Progenitor cell of endocrine pancreas (in vitro differentiated cells): ENCODE results near the gene USP2. TPM values are rescaled to one million over a fixed set of nuclear protein-coding genes. Genes with fewer than 3 reads are reported as not detected.

Experiments used
- DNase-seq: peaks from one replicate; pipeline ENCODE4 v3.0.0; 2021; ENCODE audit warnings: low spot score; ENCODE audit not compliant: unreplicated experiment
- H3K27ac Mint-ChIP-seq: 2 replicates; pipeline ENCODE4 v1.8.0; 2021; ENCODE audit warnings: mild to moderate bottlenecking, moderate library complexity, mixed read lengths
- H3K27me3 Mint-ChIP-seq: 2 replicates; pipeline ENCODE4 v1.8.0; 2021; ENCODE audit warnings: mixed read lengths
- H3K36me3 Mint-ChIP-seq: 2 replicates; pipeline ENCODE4 v1.8.0; 2022; ENCODE audit warnings: mixed read lengths; ENCODE audit not compliant: insufficient read depth
- H3K4me1 Mint-ChIP-seq: 2 replicates; pipeline ENCODE4 v1.8.0; 2021; ENCODE audit warnings: low read depth, mixed read lengths
- H3K4me3 Mint-ChIP-seq: 2 replicates; pipeline ENCODE4 v1.8.0; 2021; ENCODE audit warnings: low read depth, mild to moderate bottlenecking, moderate library complexity, mixed read lengths
- H3K9me3 Mint-ChIP-seq: 2 replicates; pipeline ENCODE4 v1.8.0; 2021; ENCODE audit warnings: low read depth, mixed read lengths
- long read RNA-seq: library from polyadenylated mRNA; unstranded; transcript quantifications from one replicate; pipeline ENCODE4 v2.0.0, GENCODE V29; 2020
- total RNA-seq: library from RNA; stranded (reverse); gene quantifications from 2 replicates; pipeline ENCODE4 v1.2.1, GENCODE V29; 2021
- TF ChIP-seq, protein P1 (sequence below): fragments of 200-600 bp; sonication (generic); IDR thresholded peaks from one replicate; pipeline ENCODE4 v1.5.0; 2021; ENCODE audit warnings: antibody characterized with exemption, mild to moderate bottlenecking; ENCODE audit not compliant: unreplicated experiment

Gene USP2, protein sequence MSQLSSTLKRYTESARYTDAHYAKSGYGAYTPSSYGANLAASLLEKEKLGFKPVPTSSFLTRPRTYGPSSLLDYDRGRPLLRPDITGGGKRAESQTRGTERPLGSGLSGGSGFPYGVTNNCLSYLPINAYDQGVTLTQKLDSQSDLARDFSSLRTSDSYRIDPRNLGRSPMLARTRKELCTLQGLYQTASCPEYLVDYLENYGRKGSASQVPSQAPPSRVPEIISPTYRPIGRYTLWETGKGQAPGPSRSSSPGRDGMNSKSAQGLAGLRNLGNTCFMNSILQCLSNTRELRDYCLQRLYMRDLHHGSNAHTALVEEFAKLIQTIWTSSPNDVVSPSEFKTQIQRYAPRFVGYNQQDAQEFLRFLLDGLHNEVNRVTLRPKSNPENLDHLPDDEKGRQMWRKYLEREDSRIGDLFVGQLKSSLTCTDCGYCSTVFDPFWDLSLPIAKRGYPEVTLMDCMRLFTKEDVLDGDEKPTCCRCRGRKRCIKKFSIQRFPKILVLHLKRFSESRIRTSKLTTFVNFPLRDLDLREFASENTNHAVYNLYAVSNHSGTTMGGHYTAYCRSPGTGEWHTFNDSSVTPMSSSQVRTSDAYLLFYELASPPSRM
- 5.1 and 6.3 TPM in 2 replicates for total RNA-seq
- long read RNA-seq, result 0 reads

DNA sequence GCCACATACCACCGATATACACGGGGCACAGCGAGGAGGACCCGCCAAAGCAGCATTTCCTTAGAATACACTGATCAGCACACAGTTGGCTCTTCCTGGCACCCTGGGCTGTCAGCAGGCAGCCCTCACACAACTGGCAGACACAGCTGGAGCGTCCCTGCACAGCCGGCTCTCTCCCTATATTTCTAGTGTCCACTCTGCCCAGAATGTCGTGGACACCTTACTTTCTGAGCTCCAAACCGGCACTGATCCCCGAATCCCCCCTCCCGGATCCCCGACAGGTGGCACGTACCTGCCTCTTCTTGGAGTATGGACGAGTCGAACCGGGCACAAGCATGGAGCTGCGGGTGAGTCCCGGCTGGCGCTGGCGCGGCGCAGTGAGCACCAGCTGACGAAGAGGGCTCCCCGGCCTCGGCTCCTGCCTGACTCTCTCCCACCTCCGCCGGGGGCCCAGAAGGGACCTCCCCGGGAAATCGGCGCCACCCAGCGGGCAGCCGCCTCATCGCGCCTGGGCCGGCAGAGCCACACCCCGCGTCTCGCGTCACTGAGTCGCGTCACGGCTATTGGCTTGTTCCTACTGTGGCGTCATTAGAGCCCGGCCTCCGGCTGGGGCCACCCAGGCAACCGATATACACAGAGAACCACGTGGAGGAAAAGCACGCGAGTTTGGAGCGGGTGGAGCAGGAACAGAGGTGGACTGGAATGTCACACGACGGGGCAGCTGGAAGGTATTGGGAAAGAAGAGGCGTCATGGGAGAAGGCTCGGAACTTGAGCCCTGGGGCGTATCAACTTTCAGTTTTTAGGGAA lies at the start of gene USP2:
Gene USP2, minus strand, starts transcription at position 510 of the 808 bp plus-strand sequence. CDS start 8,210 bp downstream, outside the sequence.
- peak; percentile 99 for DNase-seq
- H3K9me3 Mint-ChIP-seq, result no peaks in the 10 kb centered on the region
- TF ChIP-seq, protein P1, sequence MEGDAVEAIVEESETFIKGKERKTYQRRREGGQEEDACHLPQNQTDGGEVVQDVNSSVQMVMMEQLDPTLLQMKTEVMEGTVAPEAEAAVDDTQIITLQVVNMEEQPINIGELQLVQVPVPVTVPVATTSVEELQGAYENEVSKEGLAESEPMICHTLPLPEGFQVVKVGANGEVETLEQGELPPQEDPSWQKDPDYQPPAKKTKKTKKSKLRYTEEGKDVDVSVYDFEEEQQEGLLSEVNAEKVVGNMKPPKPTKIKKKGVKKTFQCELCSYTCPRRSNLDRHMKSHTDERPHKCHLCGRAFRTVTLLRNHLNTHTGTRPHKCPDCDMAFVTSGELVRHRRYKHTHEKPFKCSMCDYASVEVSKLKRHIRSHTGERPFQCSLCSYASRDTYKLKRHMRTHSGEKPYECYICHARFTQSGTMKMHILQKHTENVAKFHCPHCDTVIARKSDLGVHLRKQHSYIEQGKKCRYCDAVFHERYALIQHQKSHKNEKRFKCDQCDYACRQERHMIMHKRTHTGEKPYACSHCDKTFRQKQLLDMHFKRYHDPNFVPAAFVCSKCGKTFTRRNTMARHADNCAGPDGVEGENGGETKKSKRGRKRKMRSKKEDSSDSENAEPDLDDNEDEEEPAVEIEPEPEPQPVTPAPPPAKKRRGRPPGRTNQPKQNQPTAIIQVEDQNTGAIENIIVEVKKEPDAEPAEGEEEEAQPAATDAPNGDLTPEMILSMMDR, result peak; percentile 89
- peaks cover 25% of the 10 kb centered on the region for H3K4me1 Mint-ChIP-seq
- H3K27me3 Mint-ChIP-seq, result peaks cover 18% of the 10 kb centered on the region
- H3K4me3 Mint-ChIP-seq, result no peak within 1 kb of the TSS
- peak within 1 kb of the TSS; percentile 14 for H3K27ac Mint-ChIP-seq
- no peaks in the 10 kb centered on the region for H3K36me3 Mint-ChIP-seq

DNA sequence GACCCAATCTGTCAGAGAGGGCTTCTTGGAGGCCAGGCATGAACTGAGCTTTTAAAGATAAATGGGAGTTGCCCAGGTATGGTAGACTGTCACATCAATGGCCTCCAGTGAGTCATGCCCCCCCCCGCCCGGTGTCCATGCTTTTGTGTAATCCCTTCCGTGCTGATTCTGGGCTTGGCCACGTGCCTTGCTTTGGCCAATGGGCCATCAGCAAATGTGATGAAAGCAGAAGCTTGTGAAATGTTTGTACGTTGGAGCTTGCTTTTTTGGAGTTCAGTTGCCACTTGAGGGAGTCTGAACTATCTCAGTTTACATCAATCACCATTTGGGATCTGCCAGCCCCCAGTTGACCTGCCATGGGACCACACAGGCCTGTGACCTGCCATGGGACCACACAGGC lies 45.8 kb upstream of the USP2 start:
- no peak for DNase-seq
- H3K9me3 Mint-ChIP-seq, result no peaks in the 10 kb centered on the region
- no peaks in the 10 kb centered on the region for H3K36me3 Mint-ChIP-seq
- peaks cover 58% of the 10 kb centered on the region for H3K27me3 Mint-ChIP-seq
- H3K4me1 Mint-ChIP-seq, result peaks cover 3% of the 10 kb centered on the region
- TF ChIP-seq, protein P1, result no peak
- H3K4me3 Mint-ChIP-seq, result no peak overlapping the region
- no peak overlapping the region for H3K27ac Mint-ChIP-seq

DNA sequence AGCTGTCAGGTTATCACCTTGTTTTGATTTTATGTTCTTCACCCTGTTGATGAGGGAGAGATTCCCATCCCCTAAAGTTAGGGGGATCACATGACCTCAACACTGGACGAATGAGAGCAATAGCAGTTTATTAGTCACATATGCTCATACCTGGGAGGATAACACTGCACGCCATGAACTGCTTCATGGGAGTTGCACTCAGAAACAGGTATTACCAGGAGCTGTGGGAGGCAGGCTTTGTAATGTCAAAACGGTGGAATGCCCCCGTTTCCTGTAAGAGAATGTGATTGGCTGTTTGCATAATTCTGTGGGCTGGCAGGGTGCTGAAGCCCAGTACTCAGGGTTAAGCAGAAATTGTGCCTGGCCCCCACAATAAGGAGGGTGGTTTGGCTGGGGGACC lies 44.7 kb upstream of the USP2 start:
- Mint-ChIP-seq H3K27ac (no peak overlapping the region), H3K4me3 (no peak overlapping the region), H3K9me3 (no peaks in the 10 kb centered on the region), H3K4me1 (peaks cover 9% of the 10 kb centered on the region), H3K36me3 (no peaks in the 10 kb centered on the region), H3K27me3 (peaks cover 59% of the 10 kb centered on the region)
- TF ChIP-seq, protein P1, result no peak
- DNase-seq, result no peak

DNA sequence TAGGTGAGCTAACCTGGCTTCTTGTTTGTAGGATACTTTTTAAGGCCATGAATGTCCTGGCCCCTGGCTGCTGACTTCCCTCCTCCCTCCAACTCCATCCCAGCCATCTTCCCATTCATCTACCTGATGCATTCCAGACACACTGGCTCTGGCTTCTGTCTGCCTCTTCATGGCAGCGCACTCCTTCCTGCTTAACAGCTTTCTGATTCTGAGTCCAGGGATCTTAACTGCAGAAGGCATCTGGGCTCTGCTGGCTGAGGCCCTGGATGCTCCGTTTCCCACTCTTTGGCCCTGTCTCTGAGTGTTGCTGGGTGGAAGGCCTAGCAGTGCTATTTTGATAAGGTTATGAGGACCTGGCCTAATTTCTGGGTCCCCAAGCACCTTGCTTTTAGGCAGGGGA lies 43.3 kb upstream of the USP2 start:
- Mint-ChIP-seq H3K4me1 (peaks cover 9% of the 10 kb centered on the region), H3K36me3 (no peaks in the 10 kb centered on the region), H3K27me3 (peaks cover 61% of the 10 kb centered on the region), H3K9me3 (no peaks in the 10 kb centered on the region), H3K4me3 (peak overlapping the region; percentile 3), H3K27ac (no peak overlapping the region)
- DNase-seq, result no peak
- TF ChIP-seq, protein P1, result no peak

DNA sequence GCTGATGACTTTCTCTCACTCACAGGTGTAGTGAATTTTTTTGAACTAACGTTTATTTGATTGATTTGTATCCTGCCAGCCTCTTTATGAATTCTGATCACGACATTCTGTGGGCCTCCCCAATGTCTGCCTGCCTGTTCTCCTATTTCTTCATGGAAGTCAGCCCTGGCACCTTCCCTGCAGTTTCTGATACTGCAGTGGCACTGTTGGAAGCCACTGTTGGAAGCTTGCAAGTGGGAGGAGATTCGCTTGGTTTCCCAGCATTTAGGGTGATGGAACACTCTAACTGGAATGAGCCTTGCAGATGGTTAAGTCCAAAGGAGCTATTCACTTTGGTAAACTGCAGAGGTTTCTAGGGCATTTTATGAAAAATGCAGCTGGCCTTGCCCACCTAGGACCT lies 42.8 kb upstream of the USP2 start:
- Mint-ChIP-seq H3K27me3 (peaks cover 62% of the 10 kb centered on the region), H3K4me1 (peaks cover 9% of the 10 kb centered on the region), H3K36me3 (no peaks in the 10 kb centered on the region), H3K9me3 (no peaks in the 10 kb centered on the region), H3K27ac (no peak overlapping the region), H3K4me3 (no peak overlapping the region)
- DNase-seq, result no peak
- TF ChIP-seq, protein P1, result no peak
